PFSK-1 (cell line): ENCODE data around the gene PNKD.

ENCODE experiments used
- POLR2AphosphoS5 ChIP-seq: IDR thresholded peaks from 2 replicates; pipeline ENCODE4 v1.6.1; 2012; ENCODE audit warnings: low read depth, mild to moderate bottlenecking, control low read depth, low read length, moderate library complexity
- TAF1 ChIP-seq: IDR thresholded peaks from 2 replicates; pipeline ENCODE4 v1.6.1; 2012; ENCODE audit warnings: low read length, control low read depth, borderline replicate concordance; ENCODE audit not compliant: insufficient read depth
- TF ChIP-seq, protein P1 (sequence below), 2 experiments: IDR thresholded peaks; 2 replicates each; pipeline versions ENCODE4 v1.6.1 to v1.8.0; 2011 to 2012; ENCODE audit warnings: low read depth in 2 of 2, low read length in 2 of 2, control low read depth in 1 of 2, inconsistent platforms in 1 of 2, mild to moderate bottlenecking in 1 of 2, moderate library complexity in 1 of 2; ENCODE audit not compliant: insufficient read depth in 1 of 2

DNA sequence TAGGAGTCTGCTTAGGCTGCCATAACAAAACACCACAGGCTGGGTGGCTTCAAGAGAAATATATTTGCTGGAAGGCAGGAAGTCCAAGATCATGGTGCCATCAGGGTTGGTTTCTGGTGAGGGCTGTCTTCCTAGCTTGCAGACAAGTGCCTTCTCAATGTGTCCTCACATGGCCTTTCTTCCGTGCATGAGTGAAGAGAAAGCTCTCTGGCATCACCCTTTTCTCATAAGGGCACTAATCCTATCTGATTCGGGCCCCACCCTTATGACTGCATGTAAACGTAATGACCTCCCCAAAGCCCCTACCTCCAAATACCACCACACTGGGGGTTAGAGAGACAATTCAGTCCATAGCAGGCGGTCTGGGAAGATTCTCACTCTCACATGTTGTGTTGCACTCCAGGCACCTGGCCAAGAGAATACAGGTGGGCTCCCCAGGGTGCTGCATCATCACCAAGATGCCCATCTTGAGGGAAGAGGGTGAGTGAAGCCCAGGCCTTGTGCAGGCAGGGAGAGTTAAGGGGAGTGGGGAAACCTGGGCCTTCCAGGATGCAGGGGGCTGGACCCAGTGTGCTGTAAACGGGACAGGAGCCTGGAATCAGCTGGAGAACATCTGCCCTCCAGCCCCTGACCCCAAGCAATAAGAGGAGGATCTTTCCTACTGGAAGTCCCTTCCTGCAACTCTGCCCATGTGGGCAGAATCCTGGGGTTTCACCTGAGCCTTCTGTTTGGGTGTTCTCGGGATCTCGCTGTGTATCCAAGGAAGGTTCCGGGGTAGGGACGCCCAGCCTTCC, 96.5 kb downstream of the PNKD start:
- TF ChIP-seq POLR2AphosphoS5 (no peak), TAF1 (no peak)
- TF ChIP-seq, protein P1, sequence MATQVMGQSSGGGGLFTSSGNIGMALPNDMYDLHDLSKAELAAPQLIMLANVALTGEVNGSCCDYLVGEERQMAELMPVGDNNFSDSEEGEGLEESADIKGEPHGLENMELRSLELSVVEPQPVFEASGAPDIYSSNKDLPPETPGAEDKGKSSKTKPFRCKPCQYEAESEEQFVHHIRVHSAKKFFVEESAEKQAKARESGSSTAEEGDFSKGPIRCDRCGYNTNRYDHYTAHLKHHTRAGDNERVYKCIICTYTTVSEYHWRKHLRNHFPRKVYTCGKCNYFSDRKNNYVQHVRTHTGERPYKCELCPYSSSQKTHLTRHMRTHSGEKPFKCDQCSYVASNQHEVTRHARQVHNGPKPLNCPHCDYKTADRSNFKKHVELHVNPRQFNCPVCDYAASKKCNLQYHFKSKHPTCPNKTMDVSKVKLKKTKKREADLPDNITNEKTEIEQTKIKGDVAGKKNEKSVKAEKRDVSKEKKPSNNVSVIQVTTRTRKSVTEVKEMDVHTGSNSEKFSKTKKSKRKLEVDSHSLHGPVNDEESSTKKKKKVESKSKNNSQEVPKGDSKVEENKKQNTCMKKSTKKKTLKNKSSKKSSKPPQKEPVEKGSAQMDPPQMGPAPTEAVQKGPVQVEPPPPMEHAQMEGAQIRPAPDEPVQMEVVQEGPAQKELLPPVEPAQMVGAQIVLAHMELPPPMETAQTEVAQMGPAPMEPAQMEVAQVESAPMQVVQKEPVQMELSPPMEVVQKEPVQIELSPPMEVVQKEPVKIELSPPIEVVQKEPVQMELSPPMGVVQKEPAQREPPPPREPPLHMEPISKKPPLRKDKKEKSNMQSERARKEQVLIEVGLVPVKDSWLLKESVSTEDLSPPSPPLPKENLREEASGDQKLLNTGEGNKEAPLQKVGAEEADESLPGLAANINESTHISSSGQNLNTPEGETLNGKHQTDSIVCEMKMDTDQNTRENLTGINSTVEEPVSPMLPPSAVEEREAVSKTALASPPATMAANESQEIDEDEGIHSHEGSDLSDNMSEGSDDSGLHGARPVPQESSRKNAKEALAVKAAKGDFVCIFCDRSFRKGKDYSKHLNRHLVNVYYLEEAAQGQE (IDR thresholded peaks at IDR 0.05; ENCODE audit: insufficient read depth in 1 of 2, low read depth in 2 of 2, low read length in 2 of 2) = no peak
